Stimulated activated CD4-positive, alpha-beta T cell treated with anti-CD3 and anti-CD28 coated beads, Interleukin-12 subunit alpha, Interleukin-12 subunit beta, amount 100 ng/mL, for 24 hours (primary cell): ENCODE results near the gene HCRTR1.
A peak's percentile ranks its signal among the peaks of the same experiment; 100 is the strongest.

Source experiments
- DNase-seq, 2 experiments: peaks; one replicate each; pipeline ENCODE4 v3.0.0-alpha.2; 2020; ENCODE audit warnings: low read depth in 2 of 2

The HCRTR1 gene

GRCh38 chr1:31650161-31651088 is 32.9 kb downstream of the HCRTR1 start:
- DNase-seq = no peak

GRCh38 chr1:31651089-31651420 is 33.6 kb downstream of the HCRTR1 start:
- DNase-seq = no peak

DNA sequence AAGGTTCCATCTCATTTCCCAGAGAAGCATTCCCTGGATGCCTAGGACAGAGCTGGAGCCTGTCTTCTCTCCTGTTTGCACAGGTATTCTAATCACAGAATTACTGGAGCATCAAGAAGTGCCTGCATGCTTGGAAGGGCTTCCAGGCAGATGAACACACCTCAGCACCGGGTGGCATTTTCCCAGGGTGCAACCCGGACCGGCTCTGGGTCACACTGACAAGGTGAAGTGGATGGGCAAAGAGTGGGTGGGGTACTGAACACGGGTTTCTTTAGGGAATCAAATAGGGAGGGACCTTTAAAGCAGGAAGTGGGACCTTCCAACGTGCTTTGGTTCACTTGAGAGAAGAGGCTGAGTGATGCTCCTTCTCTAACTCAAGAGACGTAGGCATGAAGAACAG is 34.3 kb downstream of the HCRTR1 start:
- DNase-seq = no peak

DNA sequence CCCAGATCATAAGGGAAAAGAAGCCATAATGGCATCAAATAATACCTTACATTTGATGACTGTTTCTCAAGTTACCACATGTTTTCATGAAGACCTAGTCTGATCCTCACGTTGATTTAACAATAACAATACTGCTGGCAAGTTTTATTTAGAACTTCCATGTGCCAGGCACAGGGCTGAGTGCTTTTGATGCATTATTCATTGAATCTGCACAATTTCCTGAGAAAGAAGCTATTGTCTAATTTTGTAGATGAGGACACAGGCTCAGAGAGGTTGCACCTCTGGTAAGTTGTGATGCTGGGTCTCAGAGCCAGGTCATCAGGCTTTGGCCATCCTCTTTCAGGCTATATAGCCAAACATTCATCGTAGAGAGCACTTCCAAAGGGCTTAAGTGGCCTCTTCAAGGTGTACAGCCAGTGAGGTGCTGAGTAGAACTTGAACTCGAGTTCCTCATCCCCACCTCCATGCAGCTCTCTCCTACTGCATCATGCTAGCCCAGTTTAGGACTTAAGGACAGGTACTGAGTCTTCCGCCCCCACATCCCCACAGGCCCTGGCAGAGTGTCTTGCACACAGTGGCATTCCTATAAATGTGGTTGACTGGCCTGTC is 35.5 kb downstream of the HCRTR1 start:
- DNase-seq = no peak

GRCh38 chr1:31653717-31654473 is 36.4 kb downstream of the HCRTR1 start:
- no peak for DNase-seq

- DNase-seq = no peak
Observed at GRCh38 chr1:31654474-31654776, 36.9 kb downstream of the HCRTR1 start.

DNA sequence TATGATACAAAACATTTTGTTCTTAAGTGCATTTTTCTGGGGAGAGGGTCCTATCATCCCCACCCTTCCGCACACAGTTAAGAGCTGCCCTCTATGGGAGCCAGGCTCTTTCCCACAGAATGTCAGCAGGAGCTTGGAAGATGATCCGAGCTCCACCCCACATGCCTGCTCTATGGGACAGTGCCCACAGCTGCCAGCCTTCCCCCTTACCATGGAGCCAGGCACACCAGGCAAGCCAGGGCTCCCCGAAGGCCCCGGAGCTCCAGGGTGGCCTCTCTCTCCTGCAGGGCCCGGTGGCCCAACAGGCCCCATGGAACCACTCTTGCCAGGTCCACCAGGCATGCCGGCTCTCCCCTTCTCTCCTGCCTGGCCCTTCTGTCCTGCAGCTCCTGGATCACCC is 37.6 kb downstream of the HCRTR1 start:
- no peak for DNase-seq

- no peak for DNase-seq
Observed at GRCh38 chr1:31655756-31656155, 38.3 kb downstream of the HCRTR1 start.

DNA sequence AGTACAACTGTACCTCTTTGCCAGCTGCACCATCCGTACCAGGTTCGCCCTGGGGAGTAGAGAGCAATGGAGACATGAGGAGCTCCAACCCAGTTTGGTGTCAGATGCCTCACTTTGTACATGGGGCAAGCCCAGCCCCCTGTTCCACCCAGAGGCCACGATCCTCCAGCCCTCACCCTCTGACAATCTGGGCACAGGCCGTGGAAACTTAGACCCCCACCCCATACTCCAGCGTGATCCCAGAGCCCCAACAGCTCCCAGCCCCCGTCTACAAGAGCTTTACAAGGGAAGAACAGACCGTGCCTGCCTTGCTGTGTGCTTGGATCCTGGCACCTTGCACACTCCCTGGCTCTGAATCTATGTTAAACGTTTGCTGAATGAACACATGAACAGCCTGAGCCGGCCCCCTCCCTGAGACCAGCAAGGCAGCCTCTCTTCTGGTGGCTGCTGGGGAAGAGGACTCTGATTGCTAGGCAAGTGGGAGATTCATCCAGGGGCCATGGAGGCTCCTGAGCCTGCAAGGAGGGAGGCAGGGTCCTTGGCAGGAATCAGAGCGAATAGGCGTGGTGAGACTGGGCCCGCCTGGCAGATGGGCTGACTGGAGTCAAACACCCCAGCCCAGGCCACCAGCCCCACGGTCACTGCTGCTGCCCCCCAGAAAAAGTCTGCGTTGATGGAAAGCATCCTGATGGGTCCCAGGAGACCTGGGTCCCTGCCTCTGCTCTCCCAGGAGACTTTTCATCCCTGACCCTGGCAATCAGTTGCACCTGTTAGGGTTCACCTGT is 39.7 kb downstream of the HCRTR1 start:
- DNase-seq = no peak

DNA sequence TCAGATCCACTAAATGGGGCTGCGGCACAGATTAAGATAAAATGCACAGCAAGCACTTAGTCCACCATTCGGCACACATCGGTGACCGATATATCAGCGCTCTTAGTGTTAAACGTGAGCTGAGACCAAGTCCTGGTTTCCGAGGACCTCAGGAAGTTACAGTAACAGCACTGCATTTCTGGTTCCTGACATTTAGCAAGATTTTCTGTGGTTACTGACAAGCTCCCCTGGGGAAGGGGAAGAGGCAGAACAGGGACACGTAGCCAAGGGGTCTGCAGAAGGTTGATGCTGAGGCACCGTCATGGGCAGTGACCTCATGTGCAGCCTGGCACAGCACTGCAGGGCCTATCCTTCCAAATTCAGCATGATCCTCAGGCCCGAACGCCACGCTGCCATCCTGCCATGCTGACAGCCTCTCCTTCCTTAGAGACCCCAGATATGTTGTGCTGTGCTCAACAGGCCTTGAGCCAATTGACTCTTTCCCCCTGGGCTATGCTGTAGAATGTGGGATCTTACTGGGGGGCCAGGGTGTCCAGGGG is 40.6 kb downstream of the HCRTR1 start:
- DNase-seq = no peak

GRCh38 chr1:31658721-31659120 is 41.2 kb downstream of the HCRTR1 start:
- DNase-seq = no peak

GRCh38 chr1:31659889-31660288 is 42.4 kb downstream of the HCRTR1 start:
- no peak for DNase-seq

DNA sequence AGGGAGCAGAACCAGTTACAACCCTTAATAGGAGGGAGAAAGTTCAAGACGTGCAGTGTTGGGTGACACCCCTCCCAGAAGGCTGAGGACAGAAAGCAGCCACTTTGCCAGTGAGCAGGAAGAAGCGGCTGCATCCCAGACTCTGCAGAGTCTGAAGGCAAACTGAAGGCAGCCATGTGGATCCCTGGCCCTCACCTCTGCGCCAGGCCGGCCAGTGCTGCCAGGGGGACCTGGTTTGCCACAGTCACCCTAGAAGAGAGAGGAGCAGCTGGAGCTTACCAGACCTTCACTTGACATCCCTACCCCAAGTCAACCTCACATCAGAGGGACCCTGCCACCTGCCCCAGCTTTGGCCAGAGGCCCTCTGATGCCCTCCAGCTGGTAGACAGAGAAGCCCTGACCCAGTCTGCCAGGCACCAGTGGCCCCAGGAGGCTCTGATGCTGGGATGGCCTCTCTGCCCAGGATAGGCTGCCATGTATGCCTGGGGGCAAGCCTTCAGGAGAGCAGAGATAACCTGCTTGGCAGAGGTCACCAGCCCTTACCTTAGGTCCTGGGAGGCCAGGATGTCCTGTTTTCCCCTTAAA is 43.5 kb downstream of the HCRTR1 start:
- no peak for DNase-seq

- no peak for DNase-seq
Observed at GRCh38 chr1:31661856-31662255, 44.4 kb downstream of the HCRTR1 start.

DNA sequence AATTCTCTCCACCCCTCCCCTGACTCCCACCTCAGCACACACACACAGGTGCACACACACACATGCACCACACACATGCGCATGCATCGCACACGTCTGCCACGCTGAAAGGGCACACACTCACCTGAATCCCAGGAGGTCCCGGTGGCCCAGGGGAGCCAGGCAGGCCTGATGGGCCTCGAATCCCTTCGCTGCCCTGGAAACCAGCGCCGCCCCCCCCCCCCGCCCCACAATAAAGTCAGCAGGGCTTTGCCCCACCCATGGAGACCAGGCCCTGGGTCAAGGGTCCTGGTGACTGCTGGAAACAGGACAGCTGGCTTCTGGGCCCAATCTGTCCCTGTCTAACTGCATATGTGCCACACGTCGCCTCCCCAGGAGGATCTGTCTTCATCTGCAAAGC is 45.0 kb downstream of the HCRTR1 start:
- DNase-seq = no peak

- peak in 1 of 2 experiments; percentile 52 for DNase-seq
Observed at GRCh38 chr1:31663622-31664452, 46.3 kb downstream of the HCRTR1 start.

DNA sequence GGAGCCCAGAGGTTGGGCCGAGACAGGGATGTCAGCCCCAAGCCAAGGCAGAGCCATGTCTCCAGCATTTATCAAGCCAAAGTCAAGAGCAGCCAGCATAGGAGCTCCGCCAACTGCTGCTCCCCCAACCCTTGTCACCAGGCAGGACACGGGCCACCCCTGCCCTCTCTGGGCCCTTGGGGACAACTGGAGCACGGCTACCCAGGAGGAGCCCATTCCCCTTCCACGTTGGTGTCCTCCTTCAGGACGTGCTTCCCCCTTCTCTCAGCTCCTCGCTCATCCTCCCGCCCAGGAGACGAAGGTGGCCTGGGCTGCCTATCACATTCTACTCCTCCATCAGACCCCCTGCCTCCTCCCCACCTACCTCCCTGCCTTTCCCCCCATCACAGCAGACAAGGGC is 47.0 kb downstream of the HCRTR1 start:
- DNase-seq = no peak

DNA sequence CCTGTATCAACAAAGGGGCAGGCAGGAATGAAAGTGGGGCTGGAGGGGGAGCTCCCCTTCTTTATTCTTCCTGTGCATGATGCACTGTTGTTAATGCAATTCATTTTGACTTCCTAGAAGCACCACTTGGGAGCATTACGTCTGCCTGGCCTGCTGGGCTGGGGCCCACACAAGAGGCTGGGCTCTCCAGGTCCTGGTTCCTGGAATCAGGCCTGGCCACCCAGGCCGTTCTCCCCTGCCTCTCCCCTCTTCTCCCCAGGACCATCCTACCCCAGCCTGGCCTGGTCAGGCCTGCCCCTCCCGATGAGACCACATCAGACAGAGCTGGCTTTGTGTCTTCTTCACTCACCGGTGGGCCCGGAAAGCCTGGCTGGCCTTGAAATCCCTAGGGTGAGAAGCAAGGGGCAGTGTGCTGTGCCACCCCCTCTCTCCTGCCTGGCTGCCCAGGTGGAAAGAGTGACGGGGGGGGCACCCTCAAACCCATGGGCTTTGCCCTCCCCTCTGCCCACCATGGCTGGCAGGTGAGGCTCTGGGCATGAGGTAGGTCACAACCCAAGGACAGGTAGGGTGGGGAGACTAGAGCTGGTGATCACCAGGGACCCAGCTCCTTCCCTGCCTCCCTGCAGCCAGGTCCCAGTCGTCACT is 47.9 kb downstream of the HCRTR1 start:
- DNase-seq = no peak

GRCh38 chr1:31666263-31666963 is 48.9 kb downstream of the HCRTR1 start:
- DNase-seq = no peak
